Ishikawa (cell line): ENCODE measurements around the gene FRMD5.

ENCODE experiments used
- CEBPB ChIP-seq: IDR thresholded peaks from 2 replicates; pipeline ENCODE4 v1.6.1; 2012
- CREB1 ChIP-seq: IDR thresholded peaks from 2 replicates; pipeline ENCODE4 v1.6.1; 2012; ENCODE audit warnings: low read depth
- EGR1 ChIP-seq: IDR thresholded peaks from 2 replicates; pipeline ENCODE4 v1.6.1; 2012
- EP300 ChIP-seq: IDR thresholded peaks from 2 replicates; pipeline ENCODE4 v1.6.1; 2012; ENCODE audit warnings: borderline replicate concordance
- FOXM1 ChIP-seq: IDR thresholded peaks from 2 replicates; pipeline ENCODE4 v1.6.1; 2012; ENCODE audit warnings: low read depth, borderline replicate concordance
- NFIC ChIP-seq: IDR thresholded peaks from 2 replicates; pipeline ENCODE4 v1.6.1; 2012
- RAD21 ChIP-seq: IDR thresholded peaks from 2 replicates; pipeline ENCODE4 v1.6.1; 2012; ENCODE audit warnings: low read depth
- TAF1 ChIP-seq: IDR thresholded peaks from 2 replicates; pipeline ENCODE4 v1.6.1; 2012; ENCODE audit warnings: low read depth, mild to moderate bottlenecking
- TCF12 ChIP-seq: IDR thresholded peaks from 2 replicates; pipeline ENCODE4 v1.6.1; 2012; ENCODE audit warnings: low read depth
- TEAD4 ChIP-seq: IDR thresholded peaks from 2 replicates; pipeline ENCODE4 v1.6.1; 2012
- YY1 ChIP-seq: IDR thresholded peaks from 2 replicates; pipeline ENCODE4 v1.6.1; 2012; ENCODE audit warnings: low read depth
- ZBTB7A ChIP-seq: IDR thresholded peaks from 2 replicates; pipeline ENCODE4 v1.6.1; 2012; ENCODE audit warnings: low read depth
- TF ChIP-seq, protein P1 (sequence below): IDR thresholded peaks from 2 replicates; pipeline ENCODE4 v1.6.1; 2012; ENCODE audit warnings: low read depth, mild to moderate bottlenecking
- TF ChIP-seq, protein P2 (sequence below): IDR thresholded peaks from 2 replicates; pipeline ENCODE4 v1.6.1; 2012
- TF ChIP-seq, protein P3 (sequence below): IDR thresholded peaks from 2 replicates; pipeline ENCODE4 v1.6.1; 2012

Gene FRMD5

DNA sequence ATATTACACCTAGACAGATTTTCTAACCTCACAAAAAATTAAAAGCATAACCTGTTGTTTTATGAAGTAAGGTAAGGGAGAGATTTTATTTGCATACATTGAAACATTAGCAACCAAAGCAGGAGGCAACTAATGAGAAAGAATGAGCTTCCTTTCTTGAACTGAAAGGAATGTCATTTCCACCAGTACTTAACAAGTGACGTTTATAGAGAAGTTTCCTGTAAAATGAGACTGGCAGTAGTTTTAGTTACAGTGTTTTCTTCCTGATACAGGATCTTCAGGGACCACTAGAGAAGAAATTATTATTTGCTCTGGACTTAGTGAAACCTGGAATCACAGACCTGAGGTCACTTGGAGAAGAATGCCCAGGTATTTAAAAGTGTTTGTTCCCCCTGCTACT lies 27.4 kb upstream of the FRMD5 start:
- TF ChIP-seq YY1, result no peak
- TF ChIP-seq, protein P1, sequence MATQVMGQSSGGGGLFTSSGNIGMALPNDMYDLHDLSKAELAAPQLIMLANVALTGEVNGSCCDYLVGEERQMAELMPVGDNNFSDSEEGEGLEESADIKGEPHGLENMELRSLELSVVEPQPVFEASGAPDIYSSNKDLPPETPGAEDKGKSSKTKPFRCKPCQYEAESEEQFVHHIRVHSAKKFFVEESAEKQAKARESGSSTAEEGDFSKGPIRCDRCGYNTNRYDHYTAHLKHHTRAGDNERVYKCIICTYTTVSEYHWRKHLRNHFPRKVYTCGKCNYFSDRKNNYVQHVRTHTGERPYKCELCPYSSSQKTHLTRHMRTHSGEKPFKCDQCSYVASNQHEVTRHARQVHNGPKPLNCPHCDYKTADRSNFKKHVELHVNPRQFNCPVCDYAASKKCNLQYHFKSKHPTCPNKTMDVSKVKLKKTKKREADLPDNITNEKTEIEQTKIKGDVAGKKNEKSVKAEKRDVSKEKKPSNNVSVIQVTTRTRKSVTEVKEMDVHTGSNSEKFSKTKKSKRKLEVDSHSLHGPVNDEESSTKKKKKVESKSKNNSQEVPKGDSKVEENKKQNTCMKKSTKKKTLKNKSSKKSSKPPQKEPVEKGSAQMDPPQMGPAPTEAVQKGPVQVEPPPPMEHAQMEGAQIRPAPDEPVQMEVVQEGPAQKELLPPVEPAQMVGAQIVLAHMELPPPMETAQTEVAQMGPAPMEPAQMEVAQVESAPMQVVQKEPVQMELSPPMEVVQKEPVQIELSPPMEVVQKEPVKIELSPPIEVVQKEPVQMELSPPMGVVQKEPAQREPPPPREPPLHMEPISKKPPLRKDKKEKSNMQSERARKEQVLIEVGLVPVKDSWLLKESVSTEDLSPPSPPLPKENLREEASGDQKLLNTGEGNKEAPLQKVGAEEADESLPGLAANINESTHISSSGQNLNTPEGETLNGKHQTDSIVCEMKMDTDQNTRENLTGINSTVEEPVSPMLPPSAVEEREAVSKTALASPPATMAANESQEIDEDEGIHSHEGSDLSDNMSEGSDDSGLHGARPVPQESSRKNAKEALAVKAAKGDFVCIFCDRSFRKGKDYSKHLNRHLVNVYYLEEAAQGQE, result no peak
- TF ChIP-seq, protein P2, sequence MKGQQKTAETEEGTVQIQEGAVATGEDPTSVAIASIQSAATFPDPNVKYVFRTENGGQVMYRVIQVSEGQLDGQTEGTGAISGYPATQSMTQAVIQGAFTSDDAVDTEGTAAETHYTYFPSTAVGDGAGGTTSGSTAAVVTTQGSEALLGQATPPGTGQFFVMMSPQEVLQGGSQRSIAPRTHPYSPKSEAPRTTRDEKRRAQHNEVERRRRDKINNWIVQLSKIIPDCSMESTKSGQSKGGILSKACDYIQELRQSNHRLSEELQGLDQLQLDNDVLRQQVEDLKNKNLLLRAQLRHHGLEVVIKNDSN, result no peak
- no peak for TF ChIP-seq EGR1
- TF ChIP-seq, protein P3, sequence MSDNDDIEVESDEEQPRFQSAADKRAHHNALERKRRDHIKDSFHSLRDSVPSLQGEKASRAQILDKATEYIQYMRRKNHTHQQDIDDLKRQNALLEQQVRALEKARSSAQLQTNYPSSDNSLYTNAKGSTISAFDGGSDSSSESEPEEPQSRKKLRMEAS, result no peak

DNA sequence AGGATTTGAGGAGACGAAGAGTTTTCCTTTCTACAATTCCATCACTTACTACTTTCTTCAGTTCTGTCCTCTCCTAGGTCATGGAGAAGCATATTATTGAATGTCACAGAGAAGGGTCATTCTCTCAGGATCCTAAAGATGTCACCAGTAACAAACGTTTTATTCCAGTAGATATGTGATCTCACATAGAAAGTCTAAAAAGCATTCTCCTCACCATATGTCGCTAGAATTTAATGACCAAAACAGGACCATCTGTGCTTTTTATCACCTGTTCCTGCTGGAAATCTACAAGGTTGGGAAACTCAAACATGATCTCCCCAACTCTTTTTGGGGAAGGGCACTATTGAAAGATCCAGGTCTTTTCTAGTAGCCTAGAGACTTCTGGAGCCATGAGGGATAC lies 24.0 kb upstream of the FRMD5 start:
- TF ChIP-seq NFIC (no peak), TAF1 (no peak), EP300 (no peak), CEBPB (no peak), YY1 (no peak), FOXM1 (no peak)

DNA sequence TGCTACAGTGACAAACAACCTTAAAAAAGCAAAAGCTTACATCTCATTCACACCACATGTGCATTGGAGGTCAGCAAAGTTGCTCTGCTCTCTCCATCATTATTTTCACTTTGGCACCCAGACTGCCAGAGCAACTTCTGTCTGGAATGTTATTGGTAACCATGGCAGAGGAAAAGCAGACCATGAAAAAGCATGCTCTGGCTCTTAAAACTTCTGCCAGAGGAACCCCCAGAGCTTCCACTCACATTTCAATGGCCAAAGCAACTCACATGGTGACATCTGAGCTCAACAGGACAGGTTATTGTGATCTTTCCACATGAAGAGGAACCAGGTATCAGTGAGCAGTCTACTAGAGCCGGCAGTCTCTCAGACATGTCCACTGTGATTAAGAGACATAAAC lies 21.9 kb upstream of the FRMD5 start:
- TF ChIP-seq CREB1 (no peak), EGR1 (no peak), ZBTB7A (no peak), YY1 (no peak), TAF1 (no peak), CEBPB (no peak)
- TF ChIP-seq, protein P3, result no peak
- TF ChIP-seq, protein P1, result no peak

DNA sequence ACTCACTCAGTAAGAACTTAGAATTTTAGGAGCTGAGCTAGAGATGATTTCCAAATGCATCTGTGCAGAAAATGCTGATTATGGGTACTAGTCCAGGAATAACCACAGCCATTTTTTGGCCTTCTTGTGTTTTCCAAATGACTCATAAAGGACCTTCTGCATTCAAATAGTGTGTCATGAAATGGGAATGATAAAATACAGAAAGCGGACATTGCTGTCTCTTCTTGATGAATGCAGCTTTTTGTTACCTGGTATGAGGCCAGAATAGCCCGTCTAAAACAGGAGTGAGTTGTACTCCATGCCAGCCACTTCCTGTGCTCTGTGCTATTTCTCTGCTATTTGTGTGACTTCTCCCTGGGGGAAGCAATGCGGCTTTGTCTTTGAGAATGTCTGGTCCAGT lies 20.5 kb upstream of the FRMD5 start:
- TF ChIP-seq EGR1 (no peak), TCF12 (peak; percentile 64), ZBTB7A (no peak), NFIC (peak; percentile 56), CEBPB (no peak), EP300 (peak; percentile 68; the same call in 1 of the 2 replicates), TAF1 (no peak), CREB1 (no peak), RAD21 (no peak), YY1 (no peak), FOXM1 (0 out of 2 replicates have a peak, but pooled peaks have one; percentile 29), TEAD4 (no peak)
- TF ChIP-seq, protein P2, result no peak
- TF ChIP-seq, protein P1, result no peak
- TF ChIP-seq, protein P3, result no peak

DNA sequence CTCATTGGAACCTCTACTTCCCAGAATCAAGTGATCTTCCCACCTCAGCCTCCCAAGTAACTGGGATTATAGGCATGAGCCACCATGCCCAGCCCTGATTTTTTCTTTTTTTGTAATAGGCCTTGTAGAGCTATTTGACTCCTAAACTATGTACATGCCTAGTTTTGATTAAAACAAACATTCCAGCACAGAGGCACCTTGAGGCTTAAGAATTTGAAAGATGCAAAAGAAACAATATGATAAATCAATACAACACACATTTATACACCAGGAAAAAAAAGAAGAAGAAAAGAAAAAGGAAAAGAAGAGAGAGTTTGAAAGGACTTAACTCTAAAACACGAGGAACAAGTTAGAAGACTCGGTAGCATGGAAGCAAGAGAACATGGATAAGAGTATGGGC lies 13.9 kb upstream of the FRMD5 start:
- TF ChIP-seq NFIC, result no peak
- no peak for TF ChIP-seq TEAD4
- TF ChIP-seq FOXM1, result no peak
- TF ChIP-seq, protein P1, result no peak
- TF ChIP-seq, protein P3, result no peak
- TF ChIP-seq EGR1, result no peak
- TF ChIP-seq RAD21, result no peak
- TF ChIP-seq, protein P2, result no peak
- TF ChIP-seq ZBTB7A, result no peak
- no peak for TF ChIP-seq TAF1
- no peak for TF ChIP-seq YY1
- no peak for TF ChIP-seq CEBPB
- TF ChIP-seq TCF12, result no peak
- no peak for TF ChIP-seq CREB1
